ENCODE results near the gene SULT1C2. TPM values are rescaled to one million over a fixed set of nuclear protein-coding genes. Genes with fewer than 3 reads are reported as not detected.

The SULT1C2 gene
- total and polyA plus RNA-seq, 2 of the 13 experiments (the other 11 are each of a cell fraction or from before 2014, with no cell fraction given) = 4.0 to 6.2 TPM

GRCh38 chr2:108266218-108266617 is 22.5 kb upstream of the SULT1C2 start:
- Histone ChIP-seq H2AFZ (ENCODE audit: low read length) (no peak overlapping the region), H3K27me3 (ENCODE audit: control insufficient read depth in 1 of 2, insufficient read depth in 2 of 2, low read length in 2 of 2) (no peaks in the 10 kb centered on the region), H3K36me3 (replicated peaks in 1 of 2; ENCODE audit: control insufficient read depth in 1 of 2, insufficient read depth in 2 of 2, low read length in 2 of 2) (no peaks in the 10 kb centered on the region), H3K4me2 (ENCODE audit: low read depth, low read length) (peak overlapping the region; percentile 62), H3K9me3 (ENCODE audit: low read length) (no peaks in the 10 kb centered on the region), H3K79me2 (ENCODE audit: insufficient read depth, low read length) (no peaks in the 10 kb centered on the region), H3K9ac (ENCODE audit: insufficient read depth, low read depth, low read length) (no peak overlapping the region), H3K27ac (ENCODE audit: extremely low read length, insufficient read depth, low read length) (no peak overlapping the region), H3K4me3 (replicated peaks in 1 of 3; ENCODE audit: insufficient read depth in 1 of 3, low read depth in 2 of 3, low read length in 3 of 3) (peak overlapping the region in 1 of 3 experiments; percentile 14; a peak in 1 of 6 replicates), H4K20me1 (ENCODE audit: insufficient read depth, low read length) (no peaks in the 10 kb centered on the region), H3K4me1 (ENCODE audit: insufficient read depth, low read length) (peaks cover 62% of the 10 kb centered on the region)
- intact Hi-C loops (cut with micrococcal nuclease; ENCODE audit: unreplicated experiment) (no loop called here), in situ Hi-C loops (cut with HindIII; ENCODE audit: extremely low pct_ligation_motif_present, low pct_unique_long_range_greater_than_20kb) (no loop called here)
- WGBS (ENCODE audit: low lambda C conversion rate) = 2% methylated on average over 3 of the region's 3 CpGs
- no TSS peak for BruUV-seq (replicated peaks)
- ChIA-PET CTCF (ENCODE audit: low intra/inter-chr PET ratio, low total read pairs) (no interaction called here), POLR2A (no interaction called here)
- ATAC-seq = peak; percentile 88
- DNase-seq (ENCODE audit: low spot score) = peak; percentile 70
- FAIRE-seq = peak; percentile 39
- TF ChIP-seq SOX6 (IDR thresholded peaks at IDR 0.05) = no peak
- TF ChIP-seq SOX6 (CRISPR knock-in tag; IDR thresholded peaks at IDR 0.05) = peak; percentile 31; the same call in 1 of the 2 replicates
- 0 out of 2 replicates have a peak, but pooled peaks have one; percentile 11 for TF ChIP-seq HNF4A (CRISPR knock-in tag; IDR thresholded peaks at IDR 0.05)
- no peak for TF ChIP-seq MAFF (IDR thresholded peaks at IDR 0.05; ENCODE audit: low read depth, low read length)
- TF ChIP-seq ETV5 (CRISPR knock-in tag; IDR thresholded peaks at IDR 0.05; ENCODE audit: borderline replicate concordance) = peak; percentile 54; the same call in 1 of the 2 replicates
- TF ChIP-seq ZNF512B (CRISPR knock-in tag; IDR thresholded peaks at IDR 0.05; ENCODE audit: borderline replicate concordance) = no peak
- TF ChIP-seq MIXL1 (CRISPR knock-in tag; IDR thresholded peaks at IDR 0.05) = peak; percentile 40; the same call in 1 of the 2 replicates
- no peak for TF ChIP-seq ZSCAN20 (CRISPR knock-in tag; IDR thresholded peaks at IDR 0.05; ENCODE audit: borderline replicate concordance)
- no peak for TF ChIP-seq EHMT2 (IDR thresholded peaks at IDR 0.05; ENCODE audit: borderline replicate concordance, low read depth, low read length)
- TF ChIP-seq HOXA3 (CRISPR knock-in tag; IDR thresholded peaks at IDR 0.05) = no peak
- TF ChIP-seq TOPORS (CRISPR knock-in tag; IDR thresholded peaks at IDR 0.05) = no peak
- TF ChIP-seq TCF7 (IDR thresholded peaks at IDR 0.05; ENCODE audit: low read depth) = peak; percentile 29; the same call in 1 of the 2 replicates
- no peak for TF ChIP-seq RBM22 (optimal IDR thresholded peaks at IDR 0.05; ENCODE audit: low read length)
- TF ChIP-seq ZNF292 (CRISPR knock-in tag; IDR thresholded peaks at IDR 0.05; ENCODE audit: borderline replicate concordance, low read depth) = no peak
- no peak for TF ChIP-seq STAG1 (CRISPR knock-in tag; IDR thresholded peaks at IDR 0.05)
- no peak for TF ChIP-seq FOXA1 (IDR thresholded peaks at IDR 0.05)
- TF ChIP-seq FOXA1 (CRISPR knock-in tag; IDR thresholded peaks at IDR 0.05) = peak; percentile 26; the same call in 1 of the 2 replicates
- TF ChIP-seq ZNF781 (CRISPR knock-in tag; IDR thresholded peaks at IDR 0.05; ENCODE audit: borderline replicate concordance, not compliant biosample characterization) = no peak
- TF ChIP-seq FOXK2 (IDR thresholded peaks at IDR 0.05) = no peak
- TF ChIP-seq, protein P1, sequence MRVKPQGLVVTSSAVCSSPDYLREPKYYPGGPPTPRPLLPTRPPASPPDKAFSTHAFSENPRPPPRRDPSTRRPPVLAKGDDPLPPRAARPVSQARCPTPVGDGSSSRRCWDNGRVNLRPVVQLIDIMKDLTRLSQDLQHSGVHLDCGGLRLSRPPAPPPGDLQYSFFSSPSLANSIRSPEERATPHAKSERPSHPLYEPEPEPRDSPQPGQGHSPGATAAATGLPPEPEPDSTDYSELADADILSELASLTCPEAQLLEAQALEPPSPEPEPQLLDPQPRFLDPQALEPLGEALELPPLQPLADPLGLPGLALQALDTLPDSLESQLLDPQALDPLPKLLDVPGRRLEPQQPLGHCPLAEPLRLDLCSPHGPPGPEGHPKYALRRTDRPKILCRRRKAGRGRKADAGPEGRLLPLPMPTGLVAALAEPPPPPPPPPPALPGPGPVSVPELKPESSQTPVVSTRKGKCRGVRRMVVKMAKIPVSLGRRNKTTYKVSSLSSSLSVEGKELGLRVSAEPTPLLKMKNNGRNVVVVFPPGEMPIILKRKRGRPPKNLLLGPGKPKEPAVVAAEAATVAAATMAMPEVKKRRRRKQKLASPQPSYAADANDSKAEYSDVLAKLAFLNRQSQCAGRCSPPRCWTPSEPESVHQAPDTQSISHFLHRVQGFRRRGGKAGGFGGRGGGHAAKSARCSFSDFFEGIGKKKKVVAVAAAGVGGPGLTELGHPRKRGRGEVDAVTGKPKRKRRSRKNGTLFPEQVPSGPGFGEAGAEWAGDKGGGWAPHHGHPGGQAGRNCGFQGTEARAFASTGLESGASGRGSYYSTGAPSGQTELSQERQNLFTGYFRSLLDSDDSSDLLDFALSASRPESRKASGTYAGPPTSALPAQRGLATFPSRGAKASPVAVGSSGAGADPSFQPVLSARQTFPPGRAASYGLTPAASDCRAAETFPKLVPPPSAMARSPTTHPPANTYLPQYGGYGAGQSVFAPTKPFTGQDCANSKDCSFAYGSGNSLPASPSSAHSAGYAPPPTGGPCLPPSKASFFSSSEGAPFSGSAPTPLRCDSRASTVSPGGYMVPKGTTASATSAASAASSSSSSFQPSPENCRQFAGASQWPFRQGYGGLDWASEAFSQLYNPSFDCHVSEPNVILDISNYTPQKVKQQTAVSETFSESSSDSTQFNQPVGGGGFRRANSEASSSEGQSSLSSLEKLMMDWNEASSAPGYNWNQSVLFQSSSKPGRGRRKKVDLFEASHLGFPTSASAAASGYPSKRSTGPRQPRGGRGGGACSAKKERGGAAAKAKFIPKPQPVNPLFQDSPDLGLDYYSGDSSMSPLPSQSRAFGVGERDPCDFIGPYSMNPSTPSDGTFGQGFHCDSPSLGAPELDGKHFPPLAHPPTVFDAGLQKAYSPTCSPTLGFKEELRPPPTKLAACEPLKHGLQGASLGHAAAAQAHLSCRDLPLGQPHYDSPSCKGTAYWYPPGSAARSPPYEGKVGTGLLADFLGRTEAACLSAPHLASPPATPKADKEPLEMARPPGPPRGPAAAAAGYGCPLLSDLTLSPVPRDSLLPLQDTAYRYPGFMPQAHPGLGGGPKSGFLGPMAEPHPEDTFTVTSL (CRISPR knock-in tag; IDR thresholded peaks at IDR 0.05; ENCODE audit: borderline replicate concordance) = peak; percentile 88; the same call in 1 of the 2 replicates
